Measurements from ENCODE around the gene CNTNAP2.

DNA sequence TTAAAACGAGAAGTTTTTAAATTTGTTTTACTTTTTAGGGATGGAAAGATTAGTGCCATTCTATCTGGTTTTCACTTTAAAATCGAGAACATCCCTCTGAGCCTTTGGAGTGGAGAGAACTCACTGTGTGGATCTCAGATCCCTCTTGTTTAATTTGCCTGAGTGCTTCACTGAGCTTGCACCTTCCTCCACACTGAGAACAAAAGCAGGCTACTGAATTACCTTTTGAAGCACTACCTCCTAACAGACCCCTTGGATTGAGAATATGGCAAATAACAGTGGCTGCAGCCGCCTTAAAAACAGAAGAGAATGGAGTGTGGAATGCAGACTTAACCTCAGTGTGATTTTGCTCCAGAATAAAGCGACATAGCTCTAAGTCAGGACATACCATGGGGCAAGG lies 204.7 kb downstream of the CNTNAP2 start:
- TF ChIP-seq, protein P1, sequence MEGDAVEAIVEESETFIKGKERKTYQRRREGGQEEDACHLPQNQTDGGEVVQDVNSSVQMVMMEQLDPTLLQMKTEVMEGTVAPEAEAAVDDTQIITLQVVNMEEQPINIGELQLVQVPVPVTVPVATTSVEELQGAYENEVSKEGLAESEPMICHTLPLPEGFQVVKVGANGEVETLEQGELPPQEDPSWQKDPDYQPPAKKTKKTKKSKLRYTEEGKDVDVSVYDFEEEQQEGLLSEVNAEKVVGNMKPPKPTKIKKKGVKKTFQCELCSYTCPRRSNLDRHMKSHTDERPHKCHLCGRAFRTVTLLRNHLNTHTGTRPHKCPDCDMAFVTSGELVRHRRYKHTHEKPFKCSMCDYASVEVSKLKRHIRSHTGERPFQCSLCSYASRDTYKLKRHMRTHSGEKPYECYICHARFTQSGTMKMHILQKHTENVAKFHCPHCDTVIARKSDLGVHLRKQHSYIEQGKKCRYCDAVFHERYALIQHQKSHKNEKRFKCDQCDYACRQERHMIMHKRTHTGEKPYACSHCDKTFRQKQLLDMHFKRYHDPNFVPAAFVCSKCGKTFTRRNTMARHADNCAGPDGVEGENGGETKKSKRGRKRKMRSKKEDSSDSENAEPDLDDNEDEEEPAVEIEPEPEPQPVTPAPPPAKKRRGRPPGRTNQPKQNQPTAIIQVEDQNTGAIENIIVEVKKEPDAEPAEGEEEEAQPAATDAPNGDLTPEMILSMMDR (IDR thresholded peaks at IDR 0.05): no peak
- TF ChIP-seq POLR2A (IDR thresholded peaks at IDR 0.05): no peak
